Measurements from ENCODE around the gene CHRNB2. TPM values are rescaled to one million over a fixed set of nuclear protein-coding genes. Genes with fewer than 3 reads are reported as not detected.
A peak's percentile ranks its signal among the peaks of the same experiment; 100 is the strongest.

CHRNB2 gene
- total and polyA plus RNA-seq, 10 donors: 0.03 to 0.32 (median 0.18) TPM; not detected in 7

DNA sequence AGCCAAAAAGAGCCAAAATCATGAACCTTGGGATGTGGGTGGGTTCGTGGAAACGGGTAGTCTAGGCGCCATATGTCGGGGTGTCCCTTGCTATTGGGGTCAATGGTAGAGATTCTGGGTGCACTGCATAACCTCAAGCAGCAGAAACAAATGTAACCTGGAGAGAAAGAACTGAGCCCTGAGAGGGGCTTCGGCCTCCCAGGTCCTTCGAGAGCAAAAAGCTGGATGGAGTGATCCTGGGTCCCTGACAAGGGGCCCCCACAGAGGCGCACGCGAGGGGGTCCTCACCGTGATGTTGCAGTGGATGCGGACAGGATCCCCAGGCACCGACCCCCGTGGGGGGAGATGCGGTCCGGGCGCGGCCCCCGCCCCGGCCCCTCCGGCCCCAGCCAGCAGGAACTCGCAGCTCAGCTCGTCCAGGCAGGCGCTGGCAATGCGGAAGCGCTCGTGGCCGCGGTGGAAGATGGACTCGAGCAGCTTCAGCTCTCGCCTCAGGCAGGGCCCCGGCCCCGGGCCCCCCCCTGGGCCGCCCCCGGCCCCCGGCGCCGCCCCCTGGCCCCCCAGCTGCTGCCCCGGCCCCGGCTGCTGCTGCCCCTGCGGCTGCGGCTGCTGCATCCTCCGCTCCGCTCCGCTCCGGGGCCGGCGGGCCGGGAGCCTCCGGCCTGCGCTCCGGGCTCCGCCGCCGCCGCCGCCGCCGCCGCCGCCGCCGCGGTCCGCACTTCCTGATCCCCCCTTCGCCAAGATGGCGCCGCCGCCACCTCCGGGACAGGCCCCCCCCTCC lies 9.4 kb upstream of the CHRNB2 start, which contains the start of gene UBE2Q1:
TSS of gene UBE2Q1 (minus strand) at position 724 of the 781 bp plus-strand sequence. CDS start at position 615, 109 bp downstream.
- peak; percentile 96 for DNase-seq

DNA sequence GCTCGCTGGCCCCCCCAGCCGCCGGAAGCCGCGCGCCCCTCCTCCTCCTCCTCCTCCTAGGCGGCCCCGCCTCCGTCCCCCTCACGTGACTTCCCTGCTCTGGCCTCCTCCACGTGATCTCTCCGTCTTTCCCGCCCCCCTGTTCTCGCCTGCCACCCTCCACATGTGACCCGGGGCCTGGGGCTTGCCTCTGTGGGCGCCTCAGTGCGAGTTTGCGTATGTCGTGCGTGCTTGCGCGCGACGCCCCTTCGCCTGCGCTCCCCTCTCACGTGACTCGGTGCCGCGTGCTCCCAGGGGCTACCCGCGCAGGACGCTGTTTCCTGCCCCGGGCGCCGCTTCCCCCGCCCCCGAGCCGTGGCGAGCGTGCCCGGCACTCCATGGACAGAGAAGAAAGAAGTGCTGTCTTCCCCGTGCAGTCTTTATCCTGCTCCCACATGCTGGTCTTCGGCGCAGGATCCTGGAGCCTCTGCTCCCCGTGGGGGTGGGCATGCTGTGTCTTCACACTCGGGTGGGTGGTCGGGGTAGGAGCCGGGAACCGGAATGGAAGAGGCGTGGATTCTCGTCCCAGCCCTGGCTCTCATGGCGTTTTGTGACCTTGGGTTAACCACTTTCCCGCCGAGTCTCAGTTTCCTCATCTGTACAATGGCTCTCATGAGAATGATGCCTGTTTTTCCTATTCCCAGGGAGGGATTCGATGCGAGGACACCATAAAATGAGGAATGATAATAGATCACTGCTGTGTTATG lies 8.7 kb upstream of the CHRNB2 start:
- peak; percentile 100 for DNase-seq
- Histone ChIP-seq H3K9me3 (no peaks in the 10 kb centered on the region), H3K4me3 (peak overlapping the region; percentile 38 to 98 (median 80)), H3K27ac (peak overlapping the region; percentile 63 to 96 (median 90)), H3K27me3 (replicated peaks in 1 of 7) (no peaks in the 10 kb centered on the region), H3K4me1 (peaks cover 15 to 53% (median 32%) of the 10 kb centered on the region in 6 donors), H3K36me3 (peaks cover 12 to 28% (median 21%) of the 10 kb centered on the region in 6 donors)
- 0% methylated on average over 34 to 57 of the region's 57 CpGs for WGBS, 5 donors
- intact Hi-C loops (cut with DNase I; ENCODE audit: low total_unique reads): loop anchor here (5.0 kb wide), 1 partner anchor 67 kb away; no protein-coding TSS in a partner anchor
- TF ChIP-seq POLR2AphosphoS5 (IDR thresholded peaks at IDR 0.05): peak; percentile 82 to 94 (median 92)
- TF ChIP-seq POLR2A (IDR thresholded peaks at IDR 0.05): no peak
- TF ChIP-seq CTCF (IDR thresholded peaks at IDR 0.05 in 8 of 11, conservative IDR thresholded peaks at IDR 0.05 in 3 of 11): peak in 1 of 11 experiments; percentile 24

More for the DNA sequence above, 9.4 kb upstream of the CHRNB2 start, which contains the start of gene UBE2Q1:
- TF ChIP-seq POLR2AphosphoS5 (IDR thresholded peaks at IDR 0.05): no peak
- no peak for TF ChIP-seq CTCF (IDR thresholded peaks at IDR 0.05 in 8 of 11, conservative IDR thresholded peaks at IDR 0.05 in 3 of 11)
- no peak for TF ChIP-seq POLR2A (IDR thresholded peaks at IDR 0.05)
- Histone ChIP-seq H3K9me3 (no peaks in the 10 kb centered on the region), H3K27me3 (replicated peaks in 1 of 7) (no peaks in the 10 kb centered on the region), H3K4me3 (peak within 1 kb of the TSS; percentile 53 to 98 (median 88)), H3K36me3 (peaks cover 13 to 36% (median 28%) of the 10 kb centered on the region in 6 donors), H3K27ac (peak within 1 kb of the TSS; percentile 63 to 96 (median 90)), H3K4me1 (peaks cover 15 to 61% (median 32%) of the 10 kb centered on the region in 6 donors)
- WGBS, 5 donors: 0 to 2% (median 1%) methylated on average over 20 to 69 of the region's 69 CpGs
- intact Hi-C loops (cut with DNase I; ENCODE audit: low total_unique reads): loop anchor here (5.0 kb wide), 1 partner anchor 66 kb away; no protein-coding TSS in a partner anchor

GRCh38 chr1:154559466-154560044 lies 8.0 kb upstream of the CHRNB2 start:
- peaks cover 15 to 47% (median 32%) of the 10 kb centered on the region in 6 donors for H3K4me1 ChIP-seq
- peak overlapping the region; percentile 63 to 96 (median 90) for H3K27ac ChIP-seq
- intact Hi-C loops (cut with DNase I; ENCODE audit: low total_unique reads): loop anchor here (5.0 to 10.0 kb wide), 3 partner anchors 67 to 323 kb away; no protein-coding TSS in a partner anchor
- H3K27me3 ChIP-seq (replicated peaks in 1 of 7): no peaks in the 10 kb centered on the region
- H3K36me3 ChIP-seq: peaks cover 6 to 22% (median 14%) of the 10 kb centered on the region in 6 donors
- peak; percentile 92 for DNase-seq
- H3K4me3 ChIP-seq: peak overlapping the region; percentile 38 to 98 (median 80)
- TF ChIP-seq POLR2AphosphoS5 (IDR thresholded peaks at IDR 0.05) (peak in 1 of 3 donors; percentile 21), POLR2A (IDR thresholded peaks at IDR 0.05) (no peak), CTCF (IDR thresholded peaks at IDR 0.05 in 8 of 11, conservative IDR thresholded peaks at IDR 0.05 in 3 of 11) (peak; percentile 94 to 98 (median 97))
- WGBS, 5 donors: 10 to 14% (median 13%) methylated on average over 11 to 13 of the region's 13 CpGs
- no peaks in the 10 kb centered on the region for H3K9me3 ChIP-seq

Measured in spleen (tissue), 11 donors.